Nucleus accumbens (tissue), 56 donors: ENCODE measurements around the gene PLCG1.

Source experiments
- DNase-seq, 56 donors: peaks; one replicate each; lab custom pipeline; 2025; lab: John Stamatoyannopoulos, UW

The PLCG1 gene

GRCh38 chr20:41140226-41141133, 3.1 kb downstream of the PLCG1 start:
- DNase-seq: no peak

- DNase-seq: peak in 1 of 56 donors; percentile 26
Observed at GRCh38 chr20:41141153-41141815, 3.9 kb downstream of the PLCG1 start.

DNA sequence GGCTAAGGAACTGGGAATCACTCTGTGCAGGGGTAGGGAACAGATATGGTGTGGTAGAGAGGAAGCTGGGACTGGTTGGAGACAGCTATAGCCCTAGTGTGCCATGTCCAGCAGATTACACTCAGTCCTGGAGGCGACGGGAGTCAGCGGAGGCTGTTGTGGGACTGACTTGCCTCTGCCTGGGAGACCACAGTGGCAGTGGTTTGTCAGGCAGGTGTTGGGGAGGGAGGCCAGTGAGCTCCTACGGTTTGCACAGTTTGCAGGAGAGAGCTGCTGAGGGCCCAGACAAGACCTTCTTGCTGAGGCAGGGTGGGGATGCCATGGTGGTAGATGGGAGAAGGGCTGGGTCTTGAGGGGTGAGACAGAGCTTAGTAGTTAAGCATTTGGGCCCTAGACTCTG, 4.9 kb downstream of the PLCG1 start:
- no peak for DNase-seq

- DNase-seq: no peak
Observed at GRCh38 chr20:41142919-41143318, 5.6 kb downstream of the PLCG1 start.

DNA sequence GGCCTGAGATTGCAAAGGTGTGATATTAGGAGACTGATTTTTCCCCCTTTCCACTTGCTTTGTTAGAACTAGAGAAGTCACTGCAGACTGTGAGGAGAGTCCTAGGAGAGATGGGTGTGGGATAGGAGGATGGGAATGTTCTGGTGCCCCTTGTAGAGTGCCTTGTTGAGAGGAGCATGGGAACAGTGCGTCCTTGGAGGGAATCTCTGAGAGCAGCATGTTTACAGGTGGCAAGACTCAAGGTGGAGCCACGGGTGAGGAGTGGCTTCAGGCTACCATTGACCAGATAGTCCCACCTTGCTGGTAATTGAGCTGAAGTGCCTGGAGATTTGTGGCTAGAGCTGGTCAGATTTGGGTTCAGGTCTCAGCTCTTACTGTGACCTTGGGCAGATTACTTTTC, 6.0 kb downstream of the PLCG1 start:
- no peak for DNase-seq

DNA sequence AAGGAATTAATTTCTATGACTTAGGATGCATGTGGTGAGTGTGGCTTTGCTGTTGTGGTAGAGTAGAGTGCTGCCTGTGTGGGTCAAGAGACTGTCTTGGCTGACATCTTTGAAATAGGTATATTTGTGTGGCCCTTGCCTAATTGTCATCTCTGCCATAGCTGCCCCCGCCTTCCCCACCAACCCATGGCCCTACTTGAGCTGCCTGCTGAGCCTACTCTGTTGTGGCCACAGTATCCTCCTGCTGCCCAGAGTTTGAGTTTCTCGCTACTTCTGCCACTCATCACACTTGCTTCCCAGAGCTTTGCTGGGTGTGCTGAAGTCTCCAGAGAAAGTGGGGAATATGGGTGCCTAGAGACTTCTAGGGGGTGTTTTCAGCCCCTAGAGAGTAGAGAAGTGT, 8.0 kb downstream of the PLCG1 start:
- no peak for DNase-seq

GRCh38 chr20:41145821-41146620, 8.7 kb downstream of the PLCG1 start:
- DNase-seq: peak in 39 of 56 donors; percentile 13 to 74 (median 40)

DNA sequence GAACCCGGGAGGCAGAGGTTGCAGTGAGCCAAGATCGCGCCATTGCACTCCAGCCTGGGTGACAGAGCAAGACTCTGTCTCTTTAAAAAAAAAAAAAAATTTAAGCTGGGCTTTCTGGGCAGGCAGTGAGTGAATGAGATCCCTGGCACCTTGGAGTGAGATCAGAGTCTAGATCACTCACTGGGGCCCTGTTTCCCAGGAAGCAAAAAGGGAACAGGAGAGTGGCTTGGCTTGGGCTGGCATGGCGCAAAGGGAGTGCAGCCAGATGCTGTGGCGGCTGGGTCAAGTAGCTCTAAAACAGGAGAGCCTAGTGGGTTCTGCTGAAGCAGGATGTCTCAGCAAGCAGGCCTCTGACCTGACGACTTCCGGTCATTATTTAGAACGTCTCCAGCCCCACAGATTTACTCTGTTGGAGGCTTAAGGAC, 10.4 kb downstream of the PLCG1 start:
- DNase-seq: peak in 28 of 56 donors; percentile 11 to 66 (median 39)

DNA sequence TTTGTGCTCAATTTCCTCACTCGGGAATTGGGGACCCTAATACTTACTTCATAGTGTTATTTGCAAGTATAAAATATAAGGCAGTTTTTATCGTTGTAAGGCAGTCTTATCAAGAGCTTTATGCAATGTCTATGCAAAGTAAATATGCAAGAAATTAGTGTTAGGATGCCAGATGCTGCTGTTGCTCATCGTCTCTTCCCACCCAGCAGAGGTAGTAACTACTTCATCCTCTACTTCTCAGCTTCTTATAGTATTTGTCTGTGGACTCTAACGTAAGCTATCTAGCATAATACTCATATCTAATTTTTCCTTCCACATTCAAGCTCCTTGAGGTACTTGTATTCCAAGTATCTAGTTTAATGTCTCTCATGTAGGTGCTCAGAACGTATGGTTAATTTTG, 11.6 kb downstream of the PLCG1 start:
- no peak for DNase-seq

DNA sequence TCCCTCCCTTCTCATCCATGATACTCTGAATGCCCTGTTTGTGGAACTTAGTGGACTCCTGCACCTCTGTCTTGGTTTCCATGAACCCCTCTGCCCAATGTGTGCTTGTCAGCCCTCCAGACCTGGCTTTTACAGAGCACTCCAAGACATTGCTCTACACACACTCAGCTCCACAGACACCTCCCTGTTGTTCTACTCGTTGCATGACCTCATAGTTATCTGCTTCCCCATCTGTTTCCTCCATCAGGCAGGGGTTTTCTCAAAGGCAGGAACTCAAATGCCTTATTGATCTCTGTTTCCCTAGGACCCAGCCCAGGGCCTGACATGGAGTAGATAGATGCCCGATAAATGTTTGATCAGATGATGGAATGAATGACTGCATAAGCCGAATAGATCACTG, 13.3 kb downstream of the PLCG1 start:
- no peak for DNase-seq

DNA sequence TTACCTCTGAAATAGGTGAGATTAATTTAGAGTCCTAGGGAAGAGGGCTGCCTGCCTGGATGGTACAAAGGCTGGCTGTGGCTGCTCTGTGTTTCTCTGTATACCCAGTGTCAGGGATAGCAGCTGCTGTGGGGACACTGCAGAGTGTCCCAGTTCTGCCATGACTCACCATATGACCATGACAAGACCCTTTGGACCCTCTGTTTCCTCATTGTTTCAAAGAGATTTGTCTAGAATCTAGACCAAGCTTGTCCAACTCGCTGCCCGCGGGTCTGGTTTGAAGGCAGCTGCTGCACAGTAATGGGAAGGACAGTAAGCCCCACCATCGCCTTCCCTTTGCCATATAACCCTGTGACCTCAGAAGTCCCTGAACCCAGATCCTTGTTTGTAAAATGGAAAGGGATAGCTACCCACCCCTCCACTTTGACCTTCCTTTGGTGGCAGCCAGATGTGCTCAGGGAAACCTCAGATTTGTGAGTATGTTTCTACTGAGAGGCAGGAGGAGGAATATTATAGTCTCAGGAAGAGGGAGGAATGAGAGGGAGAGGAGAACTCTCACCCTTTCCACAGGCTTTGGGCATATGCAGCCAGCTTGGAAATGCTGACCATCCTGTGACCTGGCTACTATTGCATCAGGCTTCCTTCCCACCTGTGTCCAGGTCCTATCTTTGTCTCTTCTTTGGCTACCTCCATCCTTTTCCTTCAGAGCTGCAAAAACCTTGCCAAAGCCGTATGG, 14.0 kb downstream of the PLCG1 start:
- DNase-seq: no peak

DNA sequence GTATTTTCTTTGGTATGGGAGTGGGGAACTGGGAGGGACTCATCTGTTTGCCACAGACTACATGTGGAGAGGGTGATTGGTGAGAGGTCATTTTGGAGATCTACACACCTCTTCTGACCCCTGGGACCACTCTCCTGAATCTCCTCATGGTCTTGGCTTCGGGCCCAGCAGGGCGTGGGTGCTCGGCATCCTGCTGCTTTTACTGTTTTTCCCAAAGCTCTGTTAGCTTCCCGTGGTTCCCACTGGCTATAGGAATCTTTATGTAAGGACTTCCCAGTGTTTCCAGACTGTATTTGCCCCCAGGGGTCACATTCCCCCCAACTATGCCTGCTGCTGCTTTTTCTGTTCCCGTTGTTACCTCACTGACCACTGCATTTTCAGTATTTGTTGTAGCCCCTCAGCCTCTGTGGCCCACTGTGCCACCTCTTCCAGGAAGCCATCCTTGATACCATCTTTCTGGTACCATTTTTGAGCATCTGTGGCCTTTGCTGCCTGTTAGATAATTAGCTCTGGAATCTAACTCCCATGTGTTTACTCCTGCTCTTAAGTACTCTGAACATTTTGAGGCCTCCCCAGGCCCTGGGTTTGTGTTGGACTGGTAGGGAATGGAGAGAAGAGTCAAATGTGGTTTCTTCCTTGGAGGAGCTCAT, 14.9 kb downstream of the PLCG1 start:
- no peak for DNase-seq

GRCh38 chr20:41154436-41155176, 17.3 kb downstream of the PLCG1 start:
- DNase-seq: no peak

DNA sequence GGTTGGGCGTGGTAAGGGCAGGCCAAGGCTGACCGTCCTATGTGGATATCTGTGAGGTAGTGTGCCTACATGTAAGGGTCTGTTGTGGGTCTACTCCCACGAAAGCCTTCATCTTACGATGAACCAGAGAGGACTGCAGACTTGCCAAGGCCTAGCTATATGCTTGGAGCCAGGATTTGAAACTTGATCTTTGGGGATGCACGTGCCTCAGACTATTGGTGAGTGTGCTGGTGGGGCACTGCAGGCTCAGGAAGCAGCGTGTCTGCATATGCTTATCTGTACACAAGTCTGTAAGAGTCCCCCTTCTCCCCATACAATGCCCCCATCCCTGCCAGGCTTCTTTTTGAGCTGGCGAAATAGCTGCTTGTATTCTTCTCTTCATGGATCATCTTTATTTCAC, 17.9 kb downstream of the PLCG1 start:
- DNase-seq: no peak

- no peak for DNase-seq
Observed at GRCh38 chr20:41158082-41158625, 20.8 kb downstream of the PLCG1 start.

DNA sequence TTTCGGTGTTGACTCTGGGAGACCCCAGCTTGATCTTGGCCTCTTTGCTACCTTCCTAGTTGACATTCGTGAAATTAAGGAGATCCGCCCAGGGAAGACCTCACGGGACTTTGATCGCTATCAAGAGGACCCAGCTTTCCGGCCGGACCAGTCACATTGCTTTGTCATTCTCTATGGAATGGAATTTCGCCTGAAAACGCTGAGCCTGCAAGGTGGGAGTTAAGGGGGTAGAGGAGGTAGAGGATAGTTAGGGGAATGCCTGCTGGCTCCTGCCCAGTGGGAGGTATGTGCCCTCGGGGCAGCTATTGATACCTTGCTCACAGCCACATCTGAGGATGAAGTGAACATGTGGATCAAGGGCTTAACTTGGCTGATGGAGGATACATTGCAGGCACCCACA, 22.2 kb downstream of the PLCG1 start:
- no peak for DNase-seq

GRCh38 chr20:41160686-41161085, 23.3 kb downstream of the PLCG1 start:
- DNase-seq: no peak

DNA sequence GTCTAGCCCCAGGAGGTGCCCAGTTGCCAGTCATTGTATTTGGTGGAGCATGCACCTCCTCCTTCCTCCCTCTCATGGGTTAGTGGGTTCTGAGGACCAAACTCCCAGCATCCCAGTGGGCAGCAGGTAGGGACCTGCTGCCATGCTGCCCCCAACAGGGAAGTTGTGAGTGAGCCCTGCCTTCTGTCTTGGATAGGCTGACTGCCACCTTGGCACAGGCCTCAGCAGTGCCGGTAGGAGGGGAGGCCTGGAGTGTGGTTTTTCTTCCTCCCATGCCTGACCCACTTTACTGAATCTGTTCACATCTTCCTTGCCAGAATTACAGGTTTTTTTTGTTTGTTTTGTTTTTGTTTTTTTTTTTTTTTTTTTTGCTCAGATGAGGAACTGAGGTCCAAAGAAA, 24.5 kb downstream of the PLCG1 start:
- peak in 6 of 56 donors; percentile 8 to 34 (median 21) for DNase-seq

GRCh38 chr20:41162396-41162795, 25.1 kb downstream of the PLCG1 start:
- no peak for DNase-seq
